Fibroblast of gingiva (primary cell): ENCODE measurements around the gene DNAH7.
"Not testable (repeated sequence)": the region's sequence is repeated elsewhere in the genome, so short reads cannot be mapped to it uniquely, and the experiment has no call there.

Source experiments
- DNase-seq: peaks from one replicate; pipeline ENCODE4 v3.0.0-alpha.2; 2011; ENCODE audit warnings: low read depth

DNAH7 gene

GRCh38 chr2:195967336-195967735 is 101.3 kb downstream of the DNAH7 start:
- no peak for DNase-seq

DNA sequence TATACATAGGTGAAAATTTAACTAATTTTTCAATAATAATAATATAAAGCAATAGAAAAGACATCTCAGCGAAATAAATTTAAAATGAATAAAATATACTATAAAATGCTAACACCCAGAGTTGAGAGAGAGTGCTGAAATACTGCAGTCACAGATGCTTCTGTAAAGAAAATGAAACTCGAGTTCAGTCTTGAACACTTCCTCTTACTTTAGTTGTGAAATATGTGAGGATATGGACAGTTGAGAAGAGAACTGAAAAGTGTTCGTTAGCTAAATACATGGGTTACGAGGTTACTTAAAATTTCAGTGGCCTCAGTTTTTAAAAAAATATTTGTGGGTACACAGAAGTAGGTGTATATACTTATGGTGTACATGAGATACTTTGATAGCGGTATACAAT is 106.8 kb downstream of the DNAH7 start:
- no peak for DNase-seq

DNA sequence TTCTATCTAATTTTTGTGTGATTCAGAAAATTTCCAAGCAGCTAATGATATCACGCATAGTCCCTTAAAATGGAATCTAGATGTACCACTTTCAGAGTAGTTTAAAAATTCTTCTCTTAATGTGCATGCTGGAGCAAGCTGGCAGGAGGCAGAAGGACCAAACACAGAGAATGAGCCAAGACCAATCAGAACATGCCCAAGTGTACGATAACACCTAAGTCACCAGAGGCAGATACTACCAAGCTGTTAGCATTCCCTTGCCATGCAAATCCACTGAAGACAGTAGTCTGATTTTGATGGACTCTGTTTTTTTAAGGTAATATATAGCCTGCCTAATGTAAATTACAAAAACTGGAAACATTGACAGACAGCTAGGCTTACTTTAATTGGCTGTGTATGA is 109.3 kb downstream of the DNAH7 start:
- DNase-seq: no peak

DNA sequence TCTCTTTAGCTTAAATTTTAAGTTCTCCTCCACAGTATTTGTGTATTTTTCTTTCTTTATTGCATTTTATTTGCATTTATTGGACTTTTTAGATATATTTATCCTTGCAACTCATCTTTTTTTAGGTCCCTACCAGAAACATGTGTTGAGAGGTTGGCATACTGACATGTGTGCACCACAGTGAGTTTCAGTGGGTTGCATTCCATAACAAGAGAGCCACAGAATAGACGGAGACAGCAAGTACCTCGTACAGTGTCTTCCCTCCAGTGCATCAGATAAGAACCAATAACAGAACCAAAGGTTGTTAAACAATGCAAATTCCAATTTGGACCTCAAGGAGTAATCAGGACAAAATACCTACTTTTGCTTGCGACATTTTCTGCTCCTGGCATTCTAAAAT is 111.9 kb downstream of the DNAH7 start:
- no peak for DNase-seq

DNA sequence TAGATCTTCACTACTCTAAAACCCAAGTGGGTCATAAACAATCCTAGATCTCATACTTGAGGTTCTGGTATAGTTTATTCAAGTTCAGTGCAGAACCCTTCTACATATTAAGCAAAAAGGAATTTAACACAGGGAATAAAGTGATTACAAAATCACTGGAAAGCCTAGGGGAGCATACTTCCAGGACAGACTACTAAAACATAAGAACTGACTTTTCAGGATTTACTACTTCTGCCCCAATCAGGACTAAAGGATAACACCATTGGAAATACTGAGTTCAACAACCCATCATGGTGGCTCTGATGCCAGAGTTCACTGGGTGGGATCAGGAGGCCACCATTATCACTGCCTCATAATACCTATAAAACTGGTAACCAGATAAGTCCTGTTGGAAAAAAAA is 123.6 kb downstream of the DNAH7 start:
- DNase-seq: no peak

DNA sequence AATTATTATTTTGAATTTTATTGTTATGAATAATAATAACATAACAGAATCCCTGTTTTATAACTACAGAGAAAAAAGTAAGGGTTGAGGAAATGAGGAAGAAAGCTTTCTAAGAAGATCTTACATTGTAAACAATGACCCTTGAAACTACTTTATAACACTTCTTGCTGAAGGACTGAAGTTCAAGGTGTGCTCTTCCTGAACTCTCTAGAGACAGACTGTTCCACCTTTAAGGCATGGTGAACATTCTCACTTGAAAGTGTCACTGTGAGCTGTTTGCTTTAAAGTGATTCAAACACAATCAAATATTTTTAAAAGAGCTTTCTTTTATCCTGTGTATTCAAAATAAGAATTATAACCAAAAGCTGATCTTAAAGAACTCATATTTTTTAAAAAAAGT is 131.5 kb downstream of the DNAH7 start:
- DNase-seq: no peak

- no peak for DNase-seq
Measured at GRCh38 chr2:195934484-195934883, 134.2 kb downstream of the DNAH7 start.

- no peak for DNase-seq
Measured at GRCh38 chr2:195929531-195929930, 139.1 kb downstream of the DNAH7 start.

GRCh38 chr2:195925120-195925519 is 143.5 kb downstream of the DNAH7 start:
- DNase-seq: no peak

- no peak for DNase-seq
Measured at GRCh38 chr2:195923889-195924288, 144.7 kb downstream of the DNAH7 start.

DNA sequence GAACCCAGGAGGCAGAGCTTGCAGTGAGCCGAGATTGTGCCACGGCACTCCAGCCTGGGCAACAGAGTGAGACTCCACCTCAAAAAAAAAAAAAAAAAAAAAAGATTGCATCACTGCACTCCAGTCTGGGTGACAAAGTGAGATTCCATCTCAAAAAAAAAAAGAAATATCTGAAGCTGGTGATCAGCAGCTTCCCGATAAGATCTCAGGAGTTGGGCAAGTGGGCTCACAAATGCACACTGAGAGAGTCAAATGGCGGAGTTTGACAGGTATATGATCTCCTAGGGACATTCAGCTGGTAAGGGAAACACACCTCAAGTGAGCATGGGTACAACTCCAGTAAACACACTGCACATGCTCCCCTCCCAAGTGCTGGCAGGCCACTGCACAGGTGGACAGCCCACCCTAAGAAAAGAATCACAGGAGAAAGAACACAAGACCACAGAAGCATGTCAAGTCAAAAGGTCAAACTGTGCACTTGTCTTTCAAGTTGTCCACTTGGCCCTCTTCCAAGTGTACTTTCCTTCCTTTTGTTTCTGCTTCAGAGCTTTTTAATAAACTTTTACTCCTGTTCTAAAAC is 151.5 kb downstream of the DNAH7 start:
- DNase-seq: not testable (repeated sequence)

- DNase-seq: no peak
Measured at GRCh38 chr2:195912079-195912478, 156.6 kb downstream of the DNAH7 start.

GRCh38 chr2:195910570-195910969 is 158.1 kb downstream of the DNAH7 start:
- DNase-seq: no peak

DNA sequence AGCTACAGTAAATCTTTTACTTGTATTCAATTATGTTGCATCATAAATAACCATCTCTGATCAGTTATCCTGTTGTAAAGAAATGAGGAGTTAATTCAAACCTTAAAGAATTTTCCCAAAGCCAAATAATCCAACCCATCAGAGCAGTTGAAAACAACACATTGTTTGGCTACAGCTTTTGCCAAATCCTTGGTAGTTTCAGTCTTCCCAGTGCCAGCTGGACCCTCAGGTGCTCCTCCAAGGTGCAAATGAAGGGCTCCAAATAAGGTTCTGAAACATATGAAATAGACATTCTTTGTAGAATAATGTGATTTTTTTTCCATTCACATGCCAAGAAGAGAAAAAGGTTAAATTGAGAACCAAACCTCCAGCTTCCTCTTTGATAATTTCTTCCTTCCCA is 158.7 kb downstream of the DNAH7 start:
- DNase-seq: no peak

- no peak for DNase-seq
Measured at GRCh38 chr2:195907474-195907873, 161.2 kb downstream of the DNAH7 start.

DNA sequence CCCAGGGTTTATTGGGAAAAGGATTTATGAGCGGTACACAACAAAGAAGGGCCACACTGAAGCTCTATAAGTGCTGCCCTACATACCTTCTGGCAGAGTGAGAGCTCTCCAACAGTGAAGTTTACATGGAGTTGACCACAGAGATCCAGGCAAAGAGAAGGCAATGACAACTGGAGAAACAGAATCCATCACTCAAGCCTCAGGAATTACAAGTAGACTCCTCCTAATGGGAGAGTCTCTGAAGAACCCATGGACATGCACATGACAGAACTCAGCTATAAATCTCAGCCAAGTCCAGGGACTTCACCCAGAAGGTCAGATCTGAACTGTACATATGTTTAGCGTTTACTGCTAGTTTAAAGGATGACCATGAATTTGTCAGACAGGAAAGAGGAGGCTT is 164.7 kb downstream of the DNAH7 start:
- no peak for DNase-seq

DNA sequence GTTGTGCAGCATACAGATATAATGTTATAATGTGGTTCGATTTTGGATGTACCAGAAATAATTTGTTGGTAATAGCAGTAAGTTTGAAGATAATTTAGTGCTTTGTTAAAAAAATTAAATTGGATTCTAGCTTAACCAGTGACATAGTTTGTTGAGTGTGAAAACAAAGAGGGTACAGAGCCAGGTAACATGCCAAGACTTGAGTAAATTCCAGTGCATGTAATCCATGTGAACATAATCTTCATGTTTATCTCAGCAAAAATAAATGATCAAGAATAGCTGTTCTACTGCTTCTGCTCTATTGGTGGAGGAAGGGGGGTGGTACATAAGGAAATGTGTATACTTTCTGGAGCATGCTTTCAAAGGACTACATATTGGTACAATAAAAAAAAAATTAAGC is 165.8 kb downstream of the DNAH7 start:
- DNase-seq: no peak

- DNase-seq: no peak
Measured at GRCh38 chr2:195899226-195899625, 169.4 kb downstream of the DNAH7 start.

- peak; percentile 98 for DNase-seq
Measured at GRCh38 chr2:195898505-195899191, 170.0 kb downstream of the DNAH7 start.

GRCh38 chr2:195891081-195891480 is 177.6 kb downstream of the DNAH7 start:
- no peak for DNase-seq

DNA sequence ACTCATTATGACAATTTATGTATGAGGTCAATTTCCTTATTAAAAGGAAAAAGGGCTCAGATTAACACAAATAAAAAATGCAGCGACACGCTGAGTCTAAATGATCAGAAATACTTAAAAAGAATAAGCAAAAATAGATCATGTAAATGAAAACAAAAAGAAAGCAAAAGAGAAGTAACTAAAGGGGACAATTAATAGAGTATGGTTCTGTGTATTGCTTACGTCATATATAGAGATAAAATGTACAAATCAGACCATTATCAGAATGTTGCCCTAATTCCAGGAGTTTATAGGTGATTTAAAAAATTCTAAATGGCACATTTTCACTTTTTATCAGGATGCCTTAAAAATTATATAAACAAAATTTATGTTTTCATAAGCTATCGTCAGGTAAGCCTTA is 189.5 kb downstream of the DNAH7 start:
- no peak for DNase-seq

DNA sequence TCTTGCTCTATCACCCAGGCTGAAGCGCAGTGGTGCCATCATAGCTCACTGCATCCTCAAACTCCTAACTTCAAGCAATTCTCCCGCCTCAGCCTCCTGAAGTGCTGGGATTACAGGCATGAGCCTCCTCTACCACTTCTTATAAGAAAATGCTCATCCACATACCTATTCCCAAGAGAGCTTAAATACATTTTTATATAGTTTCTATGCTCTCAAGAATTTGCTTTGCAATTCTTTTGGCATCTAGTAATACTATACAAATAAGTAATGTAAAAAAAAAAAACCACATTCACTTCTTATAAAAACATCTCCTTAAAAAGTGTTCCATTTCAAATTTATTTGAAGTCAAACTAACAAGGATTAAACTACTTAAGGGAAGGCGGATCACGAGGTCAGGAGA is 197.3 kb downstream of the DNAH7 start:
- DNase-seq: peak; percentile 6

DNA sequence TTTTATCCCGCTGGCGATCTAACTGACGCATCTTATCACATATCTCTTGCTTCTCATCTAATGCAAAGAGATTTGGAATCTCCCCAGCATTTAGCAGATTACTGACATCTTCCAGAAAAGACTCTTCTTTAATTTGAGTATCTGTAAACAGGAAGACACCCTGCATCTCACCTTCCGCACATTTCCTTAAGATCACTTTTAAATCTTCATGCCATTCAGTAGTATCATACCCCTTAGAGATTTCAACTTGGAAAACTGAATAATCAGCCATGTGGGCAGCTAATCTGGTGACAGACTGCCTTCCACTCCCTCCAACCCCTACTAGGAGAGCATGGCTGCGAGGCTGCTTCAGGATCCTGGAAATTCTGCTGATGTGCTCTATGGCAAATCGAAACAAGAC is 204.3 kb downstream of the DNAH7 start:
- DNase-seq: no peak

DNA sequence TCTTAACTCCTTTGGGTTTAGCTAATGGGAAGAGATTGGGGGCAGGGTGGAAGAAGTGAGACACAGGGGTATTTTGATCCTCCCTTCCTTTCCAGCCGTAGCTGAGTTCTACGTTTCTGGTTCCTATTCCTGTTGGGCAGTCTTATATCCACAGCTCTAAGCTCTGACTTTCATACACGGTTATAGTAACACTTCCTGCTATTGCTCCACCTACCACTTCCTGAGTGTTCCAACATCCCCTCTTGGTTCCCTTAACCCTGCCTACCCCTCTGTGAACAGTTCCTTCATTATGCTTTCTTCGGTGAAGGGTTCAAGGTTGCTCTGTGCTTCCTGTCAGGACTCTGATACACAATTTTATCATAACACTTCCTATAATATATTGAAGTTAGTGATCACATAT is 205.1 kb downstream of the DNAH7 start:
- DNase-seq: no peak
